GM11168 (cell line): ENCODE results near the gene NFKB1.

Experiments
- in situ Hi-C: fragments of 300-500 bp; cut with MboI; formaldehyde crosslinking; loops from one replicate; pipeline ENCODE4 v1.12.0; 2022; ENCODE audit warnings: low sequenced_read_pairs; ENCODE audit not compliant: unreplicated experiment

The NFKB1 gene

DNA sequence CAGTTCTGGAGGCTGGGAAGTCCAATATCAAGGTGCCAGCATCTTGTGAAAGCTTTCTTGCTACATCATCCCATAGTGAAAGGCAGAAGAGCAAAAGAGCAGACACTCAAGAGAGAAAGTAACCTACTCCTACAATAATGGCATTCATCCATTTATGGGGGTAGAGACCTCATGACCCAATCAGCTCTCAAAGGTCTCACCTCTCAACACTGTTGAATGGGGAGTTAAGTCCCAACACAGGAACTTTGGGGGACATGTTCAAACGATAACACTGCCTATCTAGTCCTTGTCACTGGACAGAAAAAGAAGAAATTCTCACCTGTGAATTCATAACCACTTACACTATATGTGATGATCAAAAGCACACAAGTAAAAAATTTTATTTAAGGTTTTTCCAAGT lies 6.6 kb upstream of the NFKB1 start:
- in situ Hi-C loops: loop anchor here (10.0 kb wide), 1 partner anchor 590 kb away; no protein-coding TSS in a partner anchor

DNA sequence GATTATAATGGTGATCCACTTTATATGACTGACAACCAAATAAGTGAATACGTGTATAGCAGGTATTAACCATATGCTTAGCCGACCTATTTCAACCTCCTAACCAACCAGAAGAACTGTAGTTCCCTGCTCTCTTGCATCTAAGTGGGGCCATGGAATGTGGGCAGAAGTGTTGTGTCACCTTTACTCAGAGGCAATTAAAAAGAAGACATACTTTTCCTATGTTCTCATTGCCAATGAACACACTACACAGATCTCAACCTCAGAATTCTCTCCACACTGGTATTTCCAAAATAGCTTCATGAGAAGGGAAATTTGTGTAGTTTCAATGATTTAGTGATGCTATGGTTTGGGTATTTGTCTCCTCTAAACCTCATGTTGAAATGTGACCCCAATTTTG lies 3.2 kb upstream of the NFKB1 start:
- in situ Hi-C loops: loop anchor here (10.0 kb wide), 1 partner anchor 587 kb away; no protein-coding TSS in a partner anchor

GRCh38 chr4:102500352-102500695 lies 835 bp upstream of the NFKB1 start:
- in situ Hi-C loops: no loop called here

DNA sequence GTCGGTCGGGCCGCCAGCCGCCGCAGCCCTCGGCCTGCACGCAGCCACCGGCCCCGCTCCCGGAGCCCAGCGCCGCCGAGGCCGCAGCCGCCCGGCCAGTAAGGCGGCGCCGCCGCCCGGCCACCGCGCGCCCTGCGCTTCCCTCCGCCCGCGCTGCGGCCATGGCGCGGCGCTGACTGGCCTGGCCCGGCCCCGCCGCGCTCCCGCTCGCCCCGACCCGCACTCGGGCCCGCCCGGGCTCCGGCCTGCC lies 213 bp downstream of the NFKB1 start:
- in situ Hi-C loops: no loop called here

DNA sequence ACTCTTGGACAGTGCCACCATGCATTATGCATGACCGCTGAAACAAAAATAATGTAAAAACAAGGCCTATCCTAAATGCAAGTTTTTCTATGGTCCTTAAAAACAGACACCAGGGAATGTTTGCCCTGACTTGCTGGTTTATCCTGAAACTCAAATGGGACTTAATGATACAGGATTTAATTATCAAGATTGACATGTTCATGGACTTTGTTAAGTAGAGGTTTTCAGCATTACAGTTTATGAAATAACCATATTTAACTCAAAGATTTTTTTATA lies 1.3 kb downstream of the NFKB1 start:
- in situ Hi-C loops: no loop called here

- in situ Hi-C loops: no loop called here
Measured at GRCh38 chr4:102503301-102503746, 2.2 kb downstream of the NFKB1 start.

- in situ Hi-C loops: no loop called here
Measured at GRCh38 chr4:102503831-102504786, 3.0 kb downstream of the NFKB1 start.

GRCh38 chr4:102504941-102505340 lies 3.8 kb downstream of the NFKB1 start:
- in situ Hi-C loops: no loop called here

DNA sequence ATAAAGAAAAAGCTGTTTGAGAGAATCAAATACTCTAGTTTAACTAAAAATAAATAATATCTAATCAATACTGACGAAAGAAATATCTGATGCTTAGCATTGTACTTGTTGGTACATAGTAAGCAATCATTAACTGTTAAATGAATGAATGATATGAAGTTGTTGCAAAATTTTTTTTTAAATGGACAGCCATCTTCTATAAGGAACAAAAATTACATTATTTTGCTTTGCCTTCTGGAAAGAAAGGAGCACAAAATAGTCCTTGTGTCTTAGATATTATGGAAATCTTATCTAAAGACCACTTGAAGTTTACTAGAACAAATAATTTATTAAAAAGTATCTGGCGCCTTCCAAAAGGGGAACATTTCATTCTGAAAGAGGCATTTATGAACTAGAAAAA lies 4.5 kb downstream of the NFKB1 start:
- in situ Hi-C loops: no loop called here

- in situ Hi-C loops: no loop called here
Measured at GRCh38 chr4:102506523-102506922, 5.4 kb downstream of the NFKB1 start.

- in situ Hi-C loops: no loop called here
Measured at GRCh38 chr4:102511830-102512605, 10.9 kb downstream of the NFKB1 start.

DNA sequence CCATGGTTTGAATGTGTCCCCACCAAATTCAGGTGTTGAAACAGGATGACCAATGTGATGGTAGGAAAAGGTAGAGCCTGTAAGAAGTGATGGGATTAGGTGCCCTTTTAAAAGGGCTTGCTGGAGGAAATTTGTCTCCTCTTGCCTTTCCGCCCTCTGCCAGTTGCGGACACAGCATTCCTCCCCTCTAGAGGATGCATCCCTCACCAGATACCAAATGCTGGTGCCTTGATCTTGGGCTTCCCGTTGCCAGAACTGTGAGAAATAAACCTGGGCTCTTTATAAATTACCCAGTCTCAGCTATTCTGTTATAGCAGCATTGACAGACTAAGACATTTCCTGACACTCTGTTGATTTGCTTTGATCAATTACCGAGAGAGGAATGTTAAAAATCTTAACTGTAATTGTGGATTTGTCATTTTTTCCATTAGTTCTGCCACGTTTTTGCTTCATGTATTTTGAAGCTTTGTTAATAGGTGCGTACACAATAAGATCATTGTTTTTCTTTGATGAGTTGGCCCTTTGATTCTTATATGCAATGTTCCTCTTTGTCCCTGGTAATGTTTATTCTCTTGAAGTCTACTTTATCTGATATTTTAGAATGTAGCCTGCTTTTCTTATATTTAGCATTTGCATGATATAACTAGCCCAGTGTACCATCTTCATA lies 13.3 kb downstream of the NFKB1 start:
- in situ Hi-C loops: no loop called here

DNA sequence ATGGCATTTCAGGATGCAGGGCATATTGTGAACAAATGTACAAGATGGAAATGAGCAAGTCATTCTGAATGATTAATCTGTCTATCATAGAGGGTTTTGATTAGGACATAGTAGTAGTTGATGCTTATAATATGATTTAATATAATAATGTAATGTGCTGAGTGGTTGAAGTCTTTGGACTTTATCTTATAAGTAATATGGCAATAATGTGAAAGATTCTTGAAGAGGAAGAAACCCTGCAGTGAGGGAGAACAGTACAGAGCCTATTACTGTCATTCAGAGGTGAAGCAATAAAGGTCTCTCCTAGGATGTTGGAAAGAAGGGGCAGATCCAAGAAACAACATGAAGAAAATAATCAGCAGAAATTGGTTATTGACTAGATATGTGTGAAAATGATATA lies 16.6 kb downstream of the NFKB1 start:
- in situ Hi-C loops: no loop called here

DNA sequence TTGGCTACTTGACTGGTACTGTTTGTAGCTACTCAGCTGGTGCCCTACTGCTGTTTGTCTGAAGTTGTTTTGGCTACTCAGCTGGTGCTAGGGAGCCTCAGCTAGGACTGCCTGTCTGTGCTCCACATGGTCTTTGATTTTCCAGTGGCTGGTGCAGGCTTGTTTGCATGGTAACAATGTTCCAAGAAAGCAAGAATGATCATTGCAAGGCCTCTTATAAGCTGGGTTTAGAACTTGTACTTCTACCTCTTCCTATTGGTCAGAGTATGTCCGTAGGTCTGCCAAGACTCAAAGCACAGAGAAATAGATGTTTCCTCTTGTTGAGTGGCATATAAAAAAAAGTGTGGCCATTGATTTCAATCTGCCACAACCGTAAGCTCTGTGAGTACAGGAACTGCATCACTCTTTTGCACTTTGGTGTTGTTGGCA lies 17.6 kb downstream of the NFKB1 start:
- in situ Hi-C loops: no loop called here

- in situ Hi-C loops: no loop called here
Measured at GRCh38 chr4:102519925-102520324, 18.8 kb downstream of the NFKB1 start.

GRCh38 chr4:102521570-102521969 lies 20.4 kb downstream of the NFKB1 start:
- in situ Hi-C loops: no loop called here

DNA sequence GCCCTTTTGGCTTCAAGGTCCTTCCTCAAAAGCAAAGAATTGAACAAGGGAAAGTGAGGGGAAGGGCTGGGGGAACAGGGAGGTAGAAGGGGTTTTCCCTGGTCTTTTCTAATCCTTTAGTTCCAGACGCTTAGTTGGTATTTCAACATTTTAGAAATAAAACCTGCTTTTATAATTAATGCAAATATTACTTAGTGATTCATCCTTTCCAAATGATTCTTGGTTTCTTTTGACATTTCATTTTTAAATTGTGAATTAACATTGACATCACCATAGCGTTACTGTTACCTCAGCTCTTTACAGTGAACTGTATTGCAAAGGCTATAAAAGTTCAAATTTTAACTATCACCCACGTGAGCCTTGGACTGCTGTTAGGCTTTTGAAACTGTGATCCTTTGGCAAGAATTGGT lies 20.9 kb downstream of the NFKB1 start:
- in situ Hi-C loops: no loop called here

- in situ Hi-C loops: no loop called here
Measured at GRCh38 chr4:102524691-102525090, 23.5 kb downstream of the NFKB1 start.

GRCh38 chr4:102525097-102525496 lies 23.9 kb downstream of the NFKB1 start:
- in situ Hi-C loops: no loop called here

GRCh38 chr4:102525504-102525903 lies 24.3 kb downstream of the NFKB1 start:
- in situ Hi-C loops: no loop called here

- in situ Hi-C loops: no loop called here
Measured at GRCh38 chr4:102526532-102526931, 25.4 kb downstream of the NFKB1 start.
